ENCODE measurements around the gene KLC3. TPM values are rescaled to one million over a fixed set of nuclear protein-coding genes. Genes with fewer than 3 reads are reported as not detected.

KLC3 gene
- total and polyA plus RNA-seq, 2 of the 8 experiments (the other 6 are each of a cell fraction or from before 2014, with no cell fraction given): 1.3 to 2.8 TPM

GRCh38 chr19:45345506-45345860 is 4.9 kb downstream of the KLC3 start:
- Histone ChIP-seq H3K79me2 (ENCODE audit: control insufficient read depth in 1 of 2, insufficient read depth in 2 of 2, low read length in 2 of 2) (no peaks in the 10 kb centered on the region), H2AK5ac (ENCODE audit: low read depth, low read length) (no peak overlapping the region), H2BK15ac (ENCODE audit: low read length) (no peak overlapping the region), H3K27me3 (replicated peaks in 1 of 4; ENCODE audit: control insufficient read depth in 3 of 4, extremely low read depth in 1 of 4, insufficient read depth in 3 of 4, low read length in 3 of 4) (peaks cover 4 to 16% (median 13%) of the 10 kb centered on the region in 4 experiments; a peak in 6 of 7 replicates), H2BK120ac (replicated peaks; ENCODE audit: low read depth, low read length) (no peak overlapping the region), H3K9me3 (ENCODE audit: insufficient read depth in 2 of 2, low read depth in 1 of 2, low read length in 1 of 2) (no peaks in the 10 kb centered on the region), H2BK20ac (ENCODE audit: low read length) (no peak overlapping the region), H2BK5ac (ENCODE audit: low read depth, low read length) (no peak overlapping the region), H3K23me2 (ENCODE audit: low read depth, low read length) (peaks cover 3% of the 10 kb centered on the region; the same call in 1 of the 2 replicates), H3K18ac (ENCODE audit: extremely low read depth, low read length) (no peak overlapping the region), H4K20me1 (replicated peaks in 1 of 2; ENCODE audit: control insufficient read depth in 1 of 2, insufficient read depth in 2 of 2, low read length in 2 of 2) (peaks cover 3 to 22% of the 10 kb centered on the region in 2 experiments), H3K4me2 (ENCODE audit: insufficient read depth in 1 of 2, low read depth in 2 of 2, low read length in 2 of 2) (no peak overlapping the region), H3K23ac (ENCODE audit: insufficient read length) (no peak overlapping the region), H3K56ac (replicated peaks; ENCODE audit: insufficient read length, low read depth, low read length) (no peak overlapping the region), H3K4me3 (ENCODE audit: extremely low read depth in 1 of 4, insufficient read depth in 2 of 4, low read depth in 3 of 4, low read length in 4 of 4) (no peak overlapping the region), H2BK12ac (ENCODE audit: low read depth, low read length) (no peak overlapping the region), H3K14ac (ENCODE audit: insufficient read length) (no peak overlapping the region), H3K4ac (replicated peaks; ENCODE audit: insufficient read length, low read depth, low read length) (no peak overlapping the region), H3K27ac (ENCODE audit: low read depth, low read length) (no peak overlapping the region), H4K5ac (ENCODE audit: insufficient read length, low read depth, low read length) (no peak overlapping the region), H4K91ac (replicated peaks; ENCODE audit: insufficient read length, low read length) (no peak overlapping the region), H3K79me1 (ENCODE audit: low read depth, low read length) (no peaks in the 10 kb centered on the region), H2AFZ (ENCODE audit: low read length) (no peak overlapping the region), H3K4me1 (replicated peaks in 1 of 4; ENCODE audit: control insufficient read depth in 3 of 4, insufficient read depth in 4 of 4, low read length in 3 of 4) (peaks cover 0 to 12% (median 5%) of the 10 kb centered on the region in 4 experiments; a peak in 5 of 7 replicates), H3K36me3 (ENCODE audit: control insufficient read depth in 2 of 4, insufficient read depth in 4 of 4, low read length in 3 of 4) (peaks cover 0 to 6% (median 1%) of the 10 kb centered on the region in 4 experiments; a peak in 2 of 8 replicates), H4K8ac (ENCODE audit: extremely low read depth, insufficient read depth, low read length) (no peak overlapping the region), H3K9ac (replicated peaks in 1 of 4; ENCODE audit: extremely low read depth in 1 of 4, low read depth in 3 of 4, low read length in 3 of 4) (no peak overlapping the region)
- ChIA-PET CTCF (ENCODE audit: partially characterized antibody) (interaction anchor here (1.2 to 2.5 kb wide), 4 partner anchors 19 to 58 kb away, joined by 3 to 7 read pairs (median 5); no protein-coding TSS in a partner anchor), POLR2A (ENCODE audit: partially characterized antibody) (interaction anchor here (1.7 to 4.9 kb wide), 2 partner anchors 11 kb away, joined by 5 to 25 read pairs; no protein-coding TSS in a partner anchor)
- 90% methylated on average over 12 of the region's 15 CpGs; no CpG with 5 or more reads in 1 of the 2 experiments for WGBS, 2 experiments (ENCODE audit: extremely low coverage in 1 of 2, insufficient coverage in 1 of 2, insufficient read length in 1 of 2, insufficient replicate concordance in 2 of 2, low coverage in 1 of 2, low lambda C conversion rate in 2 of 2, missing lambda C conversion rate in 1 of 2)
- no peak for DNase-seq (ENCODE audit: low read depth in 1 of 2, low spot score in 2 of 2)
- TF ChIP-seq HDAC6 (IDR thresholded peaks at IDR 0.05; ENCODE audit: low read depth, low read length) (no peak), BCL11A (IDR thresholded peaks at IDR 0.05; ENCODE audit: low read depth in 2 of 2, low read length in 2 of 2) (no peak), PHF8 (conservative IDR thresholded peaks at IDR 0.05; ENCODE audit: low read depth, low read length) (no peak), TAF7 (optimal IDR thresholded peaks at IDR 0.05; ENCODE audit: borderline replicate concordance, low read depth, low read length) (no peak), JUN (IDR thresholded peaks at IDR 0.05; ENCODE audit: low read depth, low read length) (no peak), EZH2 (IDR thresholded peaks at IDR 0.05; ENCODE audit: low read depth, low read length, severe bottlenecking) (no peak), KDM1A (IDR thresholded peaks at IDR 0.05; ENCODE audit: borderline replicate concordance, low read length) (no peak), CBX8 (IDR thresholded peaks at IDR 0.05; ENCODE audit: borderline replicate concordance, low read depth, low read length) (no peak), SP1 (IDR thresholded peaks at IDR 0.05; ENCODE audit: low read depth, low read length) (no peak), POLR2AphosphoS5 (IDR thresholded peaks at IDR 0.05; ENCODE audit: low read depth, low read length) (no peak), KDM5A (IDR thresholded peaks at IDR 0.05; ENCODE audit: low read length) (no peak), RXRA (IDR thresholded peaks at IDR 0.05; ENCODE audit: insufficient read depth, low read depth, low read length) (no peak)
- no peak for FAIRE-seq

Measured in H1 (cell line).